ENCODE data around the gene WDR7. TPM values are rescaled to one million over a fixed set of nuclear protein-coding genes. Genes with fewer than 3 reads are reported as not detected.

WDR7 gene
- total RNA-seq, 2 donors from 2014 or later, result 22.3 to 24.0 TPM

DNA sequence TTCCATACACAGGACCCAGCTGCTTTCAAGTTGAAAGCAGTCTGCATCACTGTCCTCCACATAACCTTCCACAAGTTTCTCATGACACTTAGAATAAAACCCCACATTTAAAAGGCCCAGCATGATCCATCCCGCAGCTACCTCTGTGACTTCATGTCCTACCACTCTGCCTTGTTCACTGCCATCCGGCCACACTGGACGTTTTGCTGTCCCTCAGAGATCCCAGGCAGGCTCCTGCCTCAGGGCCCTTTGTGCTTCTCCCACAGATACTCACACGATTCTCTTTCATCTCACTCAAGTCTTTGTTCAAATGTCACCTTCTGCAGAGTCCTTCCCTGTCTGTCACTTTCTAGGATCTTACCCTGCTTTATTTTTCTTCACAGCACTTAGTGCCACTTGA lies 262.8 kb downstream of the WDR7 start:
- no peak for DNase-seq (ENCODE audit: low spot score)
- no peaks in the 10 kb centered on the region for H3K27me3 ChIP-seq
- H3K27ac ChIP-seq, result no peak overlapping the region
- no peaks in the 10 kb centered on the region for H3K4me1 ChIP-seq
- no peak overlapping the region for H3K4me3 ChIP-seq
- no peaks in the 10 kb centered on the region for H3K9me3 ChIP-seq
- TF ChIP-seq, protein P1, sequence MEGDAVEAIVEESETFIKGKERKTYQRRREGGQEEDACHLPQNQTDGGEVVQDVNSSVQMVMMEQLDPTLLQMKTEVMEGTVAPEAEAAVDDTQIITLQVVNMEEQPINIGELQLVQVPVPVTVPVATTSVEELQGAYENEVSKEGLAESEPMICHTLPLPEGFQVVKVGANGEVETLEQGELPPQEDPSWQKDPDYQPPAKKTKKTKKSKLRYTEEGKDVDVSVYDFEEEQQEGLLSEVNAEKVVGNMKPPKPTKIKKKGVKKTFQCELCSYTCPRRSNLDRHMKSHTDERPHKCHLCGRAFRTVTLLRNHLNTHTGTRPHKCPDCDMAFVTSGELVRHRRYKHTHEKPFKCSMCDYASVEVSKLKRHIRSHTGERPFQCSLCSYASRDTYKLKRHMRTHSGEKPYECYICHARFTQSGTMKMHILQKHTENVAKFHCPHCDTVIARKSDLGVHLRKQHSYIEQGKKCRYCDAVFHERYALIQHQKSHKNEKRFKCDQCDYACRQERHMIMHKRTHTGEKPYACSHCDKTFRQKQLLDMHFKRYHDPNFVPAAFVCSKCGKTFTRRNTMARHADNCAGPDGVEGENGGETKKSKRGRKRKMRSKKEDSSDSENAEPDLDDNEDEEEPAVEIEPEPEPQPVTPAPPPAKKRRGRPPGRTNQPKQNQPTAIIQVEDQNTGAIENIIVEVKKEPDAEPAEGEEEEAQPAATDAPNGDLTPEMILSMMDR (IDR thresholded peaks at IDR 0.05), result no peak
- H3K36me3 ChIP-seq, result no peaks in the 10 kb centered on the region

DNA sequence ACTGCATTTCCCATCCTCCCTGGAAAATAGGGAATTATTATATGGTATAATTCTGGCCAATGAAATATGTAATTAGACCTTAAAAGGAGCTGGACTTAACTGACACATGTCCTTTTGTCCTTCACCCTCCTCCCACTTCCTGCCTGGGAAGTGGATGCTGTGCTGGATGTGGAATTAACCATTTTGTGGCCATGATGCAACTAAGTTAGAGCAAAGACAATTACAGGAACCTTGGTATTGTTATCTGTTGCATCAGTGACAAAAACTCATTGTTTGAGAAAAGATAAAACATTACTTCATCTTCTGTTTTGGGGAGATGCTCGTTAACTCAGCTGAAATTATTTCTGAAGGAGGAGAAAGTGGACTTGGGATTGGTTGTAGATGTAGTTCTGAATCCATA lies 268.0 kb downstream of the WDR7 start:
- TF ChIP-seq, protein P1 (IDR thresholded peaks at IDR 0.05), result no peak
- H3K9me3 ChIP-seq, result no peaks in the 10 kb centered on the region
- no peaks in the 10 kb centered on the region for H3K36me3 ChIP-seq
- no peak overlapping the region for H3K4me3 ChIP-seq
- no peak for DNase-seq (ENCODE audit: low spot score)
- no peaks in the 10 kb centered on the region for H3K27me3 ChIP-seq
- H3K27ac ChIP-seq, result no peak overlapping the region
- no peaks in the 10 kb centered on the region for H3K4me1 ChIP-seq

DNA sequence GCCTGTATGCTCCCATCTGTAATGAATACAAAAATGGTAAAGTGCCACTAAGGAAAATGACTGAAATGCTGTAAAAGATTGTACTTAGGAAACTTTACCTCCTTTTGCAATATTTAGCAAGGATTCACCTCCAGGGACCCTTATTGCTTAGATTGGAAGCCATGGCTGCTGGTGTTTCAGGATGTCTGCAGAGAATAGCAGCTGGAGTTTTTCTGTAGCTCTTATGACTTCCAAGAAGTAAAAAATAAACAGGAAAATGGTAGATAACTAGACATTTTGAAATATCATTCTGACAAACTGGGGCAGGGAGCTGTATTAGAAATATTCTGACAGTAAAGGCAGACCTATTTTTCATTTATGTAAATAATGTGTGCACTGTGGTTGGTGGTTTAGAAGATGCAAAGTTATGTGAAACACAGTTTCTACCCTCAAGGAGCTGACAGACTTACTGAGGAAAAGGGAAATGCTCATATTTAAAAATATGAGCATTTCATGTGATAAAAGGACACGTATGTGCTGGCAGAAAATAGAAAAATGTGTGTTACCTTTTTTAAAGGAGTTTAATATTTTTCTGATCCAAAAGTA lies 270.8 kb downstream of the WDR7 start:
- DNase-seq (ENCODE audit: low spot score), result no peak
- H3K27ac ChIP-seq, result no peak overlapping the region
- H3K27me3 ChIP-seq, result no peaks in the 10 kb centered on the region
- H3K9me3 ChIP-seq, result no peaks in the 10 kb centered on the region
- H3K4me3 ChIP-seq, result no peak overlapping the region
- H3K36me3 ChIP-seq, result no peaks in the 10 kb centered on the region
- no peaks in the 10 kb centered on the region for H3K4me1 ChIP-seq
- TF ChIP-seq, protein P1 (IDR thresholded peaks at IDR 0.05), result no peak

DNA sequence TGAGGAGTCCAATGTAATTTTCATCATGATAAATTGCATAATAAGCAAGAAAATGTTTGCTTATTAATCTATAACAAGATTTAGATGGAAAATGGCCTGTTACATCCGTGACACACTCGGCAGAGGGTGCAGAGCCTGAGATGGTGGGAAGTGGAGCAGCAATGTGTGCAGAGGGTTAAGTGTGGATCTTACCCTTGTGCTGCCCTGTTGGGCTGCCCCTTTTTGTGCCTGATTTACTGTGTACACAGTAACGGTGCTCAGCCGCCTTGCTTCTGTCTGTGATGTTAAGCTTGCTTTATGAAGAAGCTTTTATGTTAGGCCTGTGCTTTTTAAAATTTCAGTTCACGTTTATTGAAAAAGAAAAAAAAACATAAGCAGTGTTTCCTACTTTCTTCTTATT lies 275.6 kb downstream of the WDR7 start:
- no peak overlapping the region for H3K27ac ChIP-seq
- H3K36me3 ChIP-seq, result no peaks in the 10 kb centered on the region
- H3K9me3 ChIP-seq, result no peaks in the 10 kb centered on the region
- H3K4me1 ChIP-seq, result no peaks in the 10 kb centered on the region
- DNase-seq (ENCODE audit: low spot score), result no peak
- TF ChIP-seq, protein P1 (IDR thresholded peaks at IDR 0.05), result no peak
- no peaks in the 10 kb centered on the region for H3K27me3 ChIP-seq
- H3K4me3 ChIP-seq, result no peak overlapping the region

DNA sequence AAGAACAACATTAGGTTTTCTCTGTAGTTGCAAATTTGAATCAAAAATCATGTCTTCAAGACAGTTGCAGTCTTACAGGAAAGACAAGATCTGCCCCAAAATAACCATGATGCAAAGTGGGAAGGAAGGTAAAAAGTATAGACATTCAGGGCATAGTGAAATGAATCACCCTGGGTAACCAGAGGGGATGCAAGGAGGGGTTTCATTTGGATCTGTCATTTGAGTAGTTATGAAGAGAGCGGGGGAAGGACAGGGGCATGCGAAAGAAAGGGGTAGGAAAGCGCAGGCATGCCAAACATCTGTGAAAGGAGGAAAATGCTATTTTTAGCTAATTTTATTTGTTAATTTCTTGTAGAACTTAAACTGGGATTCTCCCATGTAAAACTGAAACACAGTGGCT lies 276.6 kb downstream of the WDR7 start:
- H3K4me3 ChIP-seq, result no peak overlapping the region
- DNase-seq (ENCODE audit: low spot score), result no peak
- TF ChIP-seq, protein P1 (IDR thresholded peaks at IDR 0.05), result no peak
- no peaks in the 10 kb centered on the region for H3K4me1 ChIP-seq
- H3K27ac ChIP-seq, result no peak overlapping the region
- H3K27me3 ChIP-seq, result no peaks in the 10 kb centered on the region
- no peaks in the 10 kb centered on the region for H3K9me3 ChIP-seq
- H3K36me3 ChIP-seq, result no peaks in the 10 kb centered on the region

DNA sequence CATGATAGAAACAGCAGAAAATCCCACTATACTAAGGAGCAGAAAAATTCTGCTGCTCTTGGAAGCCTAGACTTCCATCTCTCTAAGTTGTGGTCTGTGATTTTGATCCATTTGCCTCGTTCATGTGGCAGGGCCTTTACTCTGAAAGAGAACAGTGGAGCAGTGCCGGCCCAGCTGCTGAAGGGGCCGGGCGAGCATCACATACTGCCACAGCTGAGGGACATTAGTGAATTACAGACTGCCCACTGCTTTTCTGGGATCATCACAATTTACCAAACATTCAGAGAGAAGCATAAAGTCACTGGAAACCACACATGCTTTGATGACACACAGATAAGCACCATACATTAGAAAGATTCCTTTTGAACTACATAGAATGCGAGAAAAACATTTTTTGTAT lies 278.7 kb downstream of the WDR7 start:
- no peak overlapping the region for H3K27ac ChIP-seq
- DNase-seq (ENCODE audit: low spot score), result no peak
- no peaks in the 10 kb centered on the region for H3K4me1 ChIP-seq
- H3K4me3 ChIP-seq, result no peak overlapping the region
- TF ChIP-seq, protein P1 (IDR thresholded peaks at IDR 0.05), result no peak
- no peaks in the 10 kb centered on the region for H3K36me3 ChIP-seq
- H3K27me3 ChIP-seq, result no peaks in the 10 kb centered on the region
- no peaks in the 10 kb centered on the region for H3K9me3 ChIP-seq

All from right atrium auricular region (tissue), 2 donors.